ENCODE results near the gene TRIM25. TPM values are rescaled to one million over a fixed set of nuclear protein-coding genes. Genes with fewer than 3 reads are reported as not detected.

The TRIM25 gene
- polyA plus RNA-seq, 1 of the 3 experiments (the other 2 are of a cell fraction), result 17.1 TPM

- peaks cover 3% of the 10 kb centered on the region for H3F3A ChIP-seq (replicated peaks; ENCODE audit: insufficient read depth)
- TF ChIP-seq CTCF (IDR thresholded peaks at IDR 0.05), result no peak
- TF ChIP-seq GATA2 (CRISPR knock-in tag; IDR thresholded peaks at IDR 0.05), result no peak
- no peak for TF ChIP-seq REST (IDR thresholded peaks at IDR 0.05; ENCODE audit: low read depth, low read length)
- no peak for TF ChIP-seq NFIC (IDR thresholded peaks at IDR 0.05; ENCODE audit: borderline replicate concordance)
- TF ChIP-seq FOSL2 (IDR thresholded peaks at IDR 0.05; ENCODE audit: borderline replicate concordance, low read depth), result no peak
- no peak for TF ChIP-seq JUND (IDR thresholded peaks at IDR 0.05)
- no peak for TF ChIP-seq RXRA (IDR thresholded peaks at IDR 0.05; ENCODE audit: borderline replicate concordance, low read depth)
- TF ChIP-seq RAD21 (IDR thresholded peaks at IDR 0.05; ENCODE audit: low read length), result no peak
- no peak for TF ChIP-seq RFX5 (IDR thresholded peaks at IDR 0.05; ENCODE audit: low read length)
- TF ChIP-seq YY1 (IDR thresholded peaks at IDR 0.05; ENCODE audit: low read depth), result no peak
- no peak for TF ChIP-seq ZBTB33 (IDR thresholded peaks at IDR 0.05; ENCODE audit: borderline replicate concordance, low read depth)
- TF ChIP-seq FOXJ3 (CRISPR knock-in tag; IDR thresholded peaks at IDR 0.05), result no peak
- no peak for TF ChIP-seq NRF1 (IDR thresholded peaks at IDR 0.05; ENCODE audit: low read depth, low read length)
- no peak for TF ChIP-seq FOXM1 (IDR thresholded peaks at IDR 0.05; ENCODE audit: low read depth)
- no peak for TF ChIP-seq TCF12 (IDR thresholded peaks at IDR 0.05)
- TF ChIP-seq PBX3 (IDR thresholded peaks at IDR 0.05), result no peak
- peaks cover 35 to 45% of the 10 kb centered on the region in 2 experiments for H3K36me3 ChIP-seq (replicated peaks in 1 of 2; ENCODE audit: control insufficient read depth in 1 of 2, insufficient read depth in 2 of 2, low read length in 1 of 2)
- no peak overlapping the region for H3K4me2 ChIP-seq
- 93% methylated on average over 4 of the region's 4 CpGs for WGBS (ENCODE audit: low lambda C conversion rate)
- no peak overlapping the region for H3K9ac ChIP-seq
- no peak overlapping the region for H3K27ac ChIP-seq (ENCODE audit: low read depth in 2 of 2, low read length in 1 of 2)
- no peaks in the 10 kb centered on the region for H3K9me3 ChIP-seq
- H3K27me3 ChIP-seq (ENCODE audit: insufficient read depth), result no peaks in the 10 kb centered on the region
- H3K4me1 ChIP-seq (ENCODE audit: control insufficient read depth in 1 of 2, insufficient read depth in 2 of 2, low read depth in 1 of 2, low read length in 1 of 2), result peaks cover 3 to 7% of the 10 kb centered on the region in 2 experiments; a peak in 2 of 4 replicates
- H3K4me3 ChIP-seq (ENCODE audit: low read depth in 2 of 2, low read length in 1 of 2), result no peak overlapping the region
- ChIA-PET POLR2A (no interaction called here), CTCF (interaction anchor here (1.0 to 6.1 kb wide), 2 partner anchors 10 to 28 kb away, joined by 3 to 28 read pairs; no protein-coding TSS in a partner anchor)
- H2AFZ ChIP-seq (ENCODE audit: low read depth), result no peak overlapping the region
- H3K79me2 ChIP-seq (ENCODE audit: insufficient read depth), result no peaks in the 10 kb centered on the region
- DNase-seq, result no peak
- no peaks in the 10 kb centered on the region; the same call in 1 of the 2 replicates for H3K9me2 ChIP-seq
- no peaks in the 10 kb centered on the region for H4K20me1 ChIP-seq (ENCODE audit: insufficient read depth)
These were observed 66.7 kb downstream of the TRIM25 start for GRCh38 chr17:56847106-56847505.
